HepG2 (cell line): ENCODE data around the gene ABHD3. TPM values are rescaled to one million over a fixed set of nuclear protein-coding genes. Genes with fewer than 3 reads are reported as not detected.
A peak's percentile ranks its signal among the peaks of the same experiment; 100 is the strongest.

ENCODE experiments used
- ATRX ChIP-seq: sonication (generic); formaldehyde crosslinking; IDR thresholded peaks from 2 replicates; pipeline ENCODE4 v1.4.0; 2020; ENCODE audit warnings: missing genetic modification reagents, borderline replicate concordance
- FLYWCH1 ChIP-seq: sonication (generic); formaldehyde crosslinking; IDR thresholded peaks from 2 replicates; pipeline ENCODE4 v1.8.1; 2023; ENCODE audit warnings: mild to moderate bottlenecking, missing genetic modification reagents
- PHB2 ChIP-seq: fragments of 450-650 bp; IDR thresholded peaks from 2 replicates; pipeline ENCODE4 v1.6.1; 2018; ENCODE audit not compliant: partially characterized antibody
- RAD51 ChIP-seq: fragments of 450-650 bp; IDR thresholded peaks from 2 replicates; pipeline ENCODE4 v1.6.1; 2016; ENCODE audit warnings: borderline replicate concordance
- SMAD3 ChIP-seq: sonication (generic); formaldehyde crosslinking; IDR thresholded peaks from 2 replicates; pipeline ENCODE4 v1.4.0; 2020; ENCODE audit warnings: missing genetic modification reagents
- U2AF2 ChIP-seq: fragments of 200-400 bp; formaldehyde crosslinking; IDR thresholded peaks from 2 replicates; pipeline ENCODE4 v1.6.1; 2017; ENCODE audit warnings: low read depth, mild to moderate bottlenecking, low read length
- ZMYM2 ChIP-seq: sonication (generic); formaldehyde crosslinking; IDR thresholded peaks from 2 replicates; pipeline ENCODE4 v1.8.0; 2022; ENCODE audit warnings: mild to moderate bottlenecking, missing genetic modification reagents
- ZNF367 ChIP-seq: sonication (generic); formaldehyde crosslinking; IDR thresholded peaks from 2 replicates; pipeline ENCODE4 v1.4.0; 2020; ENCODE audit warnings: missing genetic modification reagents, borderline replicate concordance
- ZNF431 ChIP-seq: sonication (generic); formaldehyde crosslinking; IDR thresholded peaks from 2 replicates; pipeline ENCODE4 v1.9.0; 2022; ENCODE audit warnings: missing genetic modification reagents, low read depth, mild to moderate bottlenecking, borderline replicate concordance
- ZNF570 ChIP-seq: sonication (generic); formaldehyde crosslinking; IDR thresholded peaks from 2 replicates; pipeline ENCODE4 v1.4.0; 2020; ENCODE audit warnings: mild to moderate bottlenecking, missing genetic modification reagents, borderline replicate concordance
- ZNF572 ChIP-seq: sonication (generic); formaldehyde crosslinking; IDR thresholded peaks from 2 replicates; pipeline ENCODE4 v1.5.1; 2020; ENCODE audit warnings: mild to moderate bottlenecking, missing genetic modification reagents
- ZNF747 ChIP-seq: sonication (generic); formaldehyde crosslinking; IDR thresholded peaks from 2 replicates; pipeline ENCODE4 v1.8.1; 2023; ENCODE audit warnings: missing genetic modification reagents, mild to moderate bottlenecking, borderline replicate concordance
- ZNF768 ChIP-seq: sonication (generic); formaldehyde crosslinking; IDR thresholded peaks from 2 replicates; pipeline ENCODE4 v1.4.0; 2020; ENCODE audit warnings: missing genetic modification reagents
- ZNF772 ChIP-seq: sonication (generic); formaldehyde crosslinking; IDR thresholded peaks from 2 replicates; pipeline ENCODE4 v1.5.0; 2020; ENCODE audit warnings: mild to moderate bottlenecking, missing genetic modification reagents
- ZNF816 ChIP-seq: sonication (generic); formaldehyde crosslinking; IDR thresholded peaks from 2 replicates; pipeline ENCODE4 v1.8.0; 2022; ENCODE audit warnings: missing genetic modification reagents, mild to moderate bottlenecking, borderline replicate concordance
- polyA plus RNA-seq, 8 experiments: library from polyadenylated mRNA; depleted of rRNA in 3 of 8; stranded (reverse) in 7 of 8; unstranded in 1 of 8; fragments of >200 nt; fragmentation: Illumina TruSeq in 4 of 8; extraction: Trizol in 4 of 8; gene quantifications; 2 replicates each; pipeline versions ENCODE4 v1.2.1 to v1.2.3, GENCODE V29; 2011 to 2016; ENCODE audit warnings: low read depth in 4 of 8, missing spikeins in 1 of 8, mixed read lengths in 1 of 8; ENCODE audit not compliant: insufficient read depth in 1 of 8
- total RNA-seq, 5 experiments: library from RNA; depleted of rRNA; stranded (reverse); fragments of >200 nt; fragmentation: Illumina TruSeq; extraction: Trizol; gene quantifications; 2 replicates each; pipeline ENCODE4 v1.2.3, GENCODE V29; 2016; ENCODE audit warnings: low read depth in 1 of 5
- TF ChIP-seq, protein P1 (sequence below): sonication (generic); formaldehyde crosslinking; IDR thresholded peaks from 2 replicates; pipeline ENCODE4 v1.9.0; 2021; ENCODE audit warnings: missing genetic modification reagents, borderline replicate concordance
- TF ChIP-seq, protein P2 (sequence below): sonication (generic); formaldehyde crosslinking; IDR thresholded peaks from 2 replicates; pipeline ENCODE4 v1.4.0; 2020; ENCODE audit warnings: mild to moderate bottlenecking, missing genetic modification reagents
- TF ChIP-seq, protein P3 (sequence below): sonication (generic); formaldehyde crosslinking; IDR thresholded peaks from 2 replicates; pipeline ENCODE4 v1.5.0; 2020; ENCODE audit warnings: mild to moderate bottlenecking, missing genetic modification reagents
- TF ChIP-seq, protein P4 (sequence below): sonication (generic); formaldehyde crosslinking; IDR thresholded peaks from 2 replicates; pipeline ENCODE4 v1.8.0; 2022; ENCODE audit warnings: missing genetic modification reagents, mild to moderate bottlenecking, inconsistent platforms, borderline replicate concordance
- TF ChIP-seq, protein P5 (sequence below): sonication (generic); formaldehyde crosslinking; IDR thresholded peaks from 2 replicates; pipeline ENCODE4 v1.5.1; 2020; ENCODE audit warnings: missing genetic modification reagents, mild to moderate bottlenecking, borderline replicate concordance

Gene ABHD3
- total and polyA plus RNA-seq, 2 of the 13 experiments (the other 11 are each of a cell fraction or from before 2014, with no cell fraction given): 32.1 to 40.2 TPM

- TF ChIP-seq, protein P1, sequence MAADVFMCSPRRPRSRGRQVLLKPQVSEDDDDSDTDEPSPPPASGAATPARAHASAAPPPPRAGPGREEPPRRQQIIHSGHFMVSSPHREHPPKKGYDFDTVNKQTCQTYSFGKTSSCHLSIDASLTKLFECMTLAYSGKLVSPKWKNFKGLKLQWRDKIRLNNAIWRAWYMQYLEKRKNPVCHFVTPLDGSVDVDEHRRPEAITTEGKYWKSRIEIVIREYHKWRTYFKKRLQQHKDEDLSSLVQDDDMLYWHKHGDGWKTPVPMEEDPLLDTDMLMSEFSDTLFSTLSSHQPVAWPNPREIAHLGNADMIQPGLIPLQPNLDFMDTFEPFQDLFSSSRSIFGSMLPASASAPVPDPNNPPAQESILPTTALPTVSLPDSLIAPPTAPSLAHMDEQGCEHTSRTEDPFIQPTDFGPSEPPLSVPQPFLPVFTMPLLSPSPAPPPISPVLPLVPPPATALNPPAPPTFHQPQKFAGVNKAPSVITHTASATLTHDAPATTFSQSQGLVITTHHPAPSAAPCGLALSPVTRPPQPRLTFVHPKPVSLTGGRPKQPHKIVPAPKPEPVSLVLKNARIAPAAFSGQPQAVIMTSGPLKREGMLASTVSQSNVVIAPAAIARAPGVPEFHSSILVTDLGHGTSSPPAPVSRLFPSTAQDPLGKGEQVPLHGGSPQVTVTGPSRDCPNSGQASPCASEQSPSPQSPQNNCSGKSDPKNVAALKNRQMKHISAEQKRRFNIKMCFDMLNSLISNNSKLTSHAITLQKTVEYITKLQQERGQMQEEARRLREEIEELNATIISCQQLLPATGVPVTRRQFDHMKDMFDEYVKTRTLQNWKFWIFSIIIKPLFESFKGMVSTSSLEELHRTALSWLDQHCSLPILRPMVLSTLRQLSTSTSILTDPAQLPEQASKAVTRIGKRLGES (CRISPR knock-in tag): no peak
- no peak; the same call in 1 of the 2 replicates for TF ChIP-seq ZNF431
- 0 out of 2 replicates have a peak, but pooled peaks have one; percentile 42 for TF ChIP-seq ZMYM2
- TF ChIP-seq ZNF367: no peak
- peak; percentile 78; the same call in 1 of the 2 replicates for TF ChIP-seq ZNF772 (CRISPR knock-in tag)
- TF ChIP-seq U2AF2: no peak
- TF ChIP-seq PHB2: no peak
- no peak for TF ChIP-seq ATRX (CRISPR knock-in tag)
- no peak for TF ChIP-seq ZNF768 (CRISPR knock-in tag)
- TF ChIP-seq, protein P2, sequence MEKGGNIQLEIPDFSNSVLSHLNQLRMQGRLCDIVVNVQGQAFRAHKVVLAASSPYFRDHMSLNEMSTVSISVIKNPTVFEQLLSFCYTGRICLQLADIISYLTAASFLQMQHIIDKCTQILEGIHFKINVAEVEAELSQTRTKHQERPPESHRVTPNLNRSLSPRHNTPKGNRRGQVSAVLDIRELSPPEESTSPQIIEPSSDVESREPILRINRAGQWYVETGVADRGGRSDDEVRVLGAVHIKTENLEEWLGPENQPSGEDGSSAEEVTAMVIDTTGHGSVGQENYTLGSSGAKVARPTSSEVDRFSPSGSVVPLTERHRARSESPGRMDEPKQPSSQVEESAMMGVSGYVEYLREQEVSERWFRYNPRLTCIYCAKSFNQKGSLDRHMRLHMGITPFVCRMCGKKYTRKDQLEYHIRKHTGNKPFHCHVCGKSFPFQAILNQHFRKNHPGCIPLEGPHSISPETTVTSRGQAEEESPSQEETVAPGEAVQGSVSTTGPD (CRISPR knock-in tag): peak; percentile 42; the same call in 1 of the 2 replicates
- TF ChIP-seq FLYWCH1: no peak
- TF ChIP-seq ZNF570 (CRISPR knock-in tag): no peak
- 0 out of 2 replicates have a peak, but pooled peaks have one; percentile 49 for TF ChIP-seq ZNF572 (CRISPR knock-in tag)
- TF ChIP-seq ZNF816 (CRISPR knock-in tag): no peak
- TF ChIP-seq, protein P3, sequence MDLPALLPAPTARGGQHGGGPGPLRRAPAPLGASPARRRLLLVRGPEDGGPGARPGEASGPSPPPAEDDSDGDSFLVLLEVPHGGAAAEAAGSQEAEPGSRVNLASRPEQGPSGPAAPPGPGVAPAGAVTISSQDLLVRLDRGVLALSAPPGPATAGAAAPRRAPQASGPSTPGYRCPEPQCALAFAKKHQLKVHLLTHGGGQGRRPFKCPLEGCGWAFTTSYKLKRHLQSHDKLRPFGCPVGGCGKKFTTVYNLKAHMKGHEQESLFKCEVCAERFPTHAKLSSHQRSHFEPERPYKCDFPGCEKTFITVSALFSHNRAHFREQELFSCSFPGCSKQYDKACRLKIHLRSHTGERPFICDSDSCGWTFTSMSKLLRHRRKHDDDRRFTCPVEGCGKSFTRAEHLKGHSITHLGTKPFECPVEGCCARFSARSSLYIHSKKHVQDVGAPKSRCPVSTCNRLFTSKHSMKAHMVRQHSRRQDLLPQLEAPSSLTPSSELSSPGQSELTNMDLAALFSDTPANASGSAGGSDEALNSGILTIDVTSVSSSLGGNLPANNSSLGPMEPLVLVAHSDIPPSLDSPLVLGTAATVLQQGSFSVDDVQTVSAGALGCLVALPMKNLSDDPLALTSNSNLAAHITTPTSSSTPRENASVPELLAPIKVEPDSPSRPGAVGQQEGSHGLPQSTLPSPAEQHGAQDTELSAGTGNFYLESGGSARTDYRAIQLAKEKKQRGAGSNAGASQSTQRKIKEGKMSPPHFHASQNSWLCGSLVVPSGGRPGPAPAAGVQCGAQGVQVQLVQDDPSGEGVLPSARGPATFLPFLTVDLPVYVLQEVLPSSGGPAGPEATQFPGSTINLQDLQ (CRISPR knock-in tag): peak; percentile 83; the same call in 1 of the 2 replicates
- TF ChIP-seq RAD51: no peak
- peak; percentile 61; the same call in 1 of the 2 replicates for TF ChIP-seq SMAD3 (CRISPR knock-in tag)
- peak; percentile 9; the same call in 1 of the 2 replicates for TF ChIP-seq ZNF747 (CRISPR knock-in tag)
- TF ChIP-seq, protein P4, sequence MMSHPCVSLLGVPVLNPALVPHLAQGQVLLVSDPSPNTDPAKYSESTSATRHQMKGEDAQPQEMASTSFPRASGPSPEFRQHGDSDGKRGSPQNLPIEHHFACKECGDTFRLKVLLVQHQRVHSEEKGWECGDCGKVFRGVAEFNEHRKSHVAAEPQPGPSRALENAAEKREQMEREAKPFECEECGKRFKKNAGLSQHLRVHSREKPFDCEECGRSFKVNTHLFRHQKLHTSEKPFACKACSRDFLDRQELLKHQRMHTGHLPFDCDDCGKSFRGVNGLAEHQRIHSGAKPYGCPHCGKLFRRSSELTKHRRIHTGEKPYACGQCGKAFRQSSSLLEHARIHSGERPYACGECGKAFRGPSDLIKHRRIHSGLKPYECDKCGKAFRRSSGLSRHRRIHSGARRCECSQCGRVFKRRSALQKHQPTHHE: peak; percentile 57; the same call in 1 of the 2 replicates
- TF ChIP-seq, protein P5, sequence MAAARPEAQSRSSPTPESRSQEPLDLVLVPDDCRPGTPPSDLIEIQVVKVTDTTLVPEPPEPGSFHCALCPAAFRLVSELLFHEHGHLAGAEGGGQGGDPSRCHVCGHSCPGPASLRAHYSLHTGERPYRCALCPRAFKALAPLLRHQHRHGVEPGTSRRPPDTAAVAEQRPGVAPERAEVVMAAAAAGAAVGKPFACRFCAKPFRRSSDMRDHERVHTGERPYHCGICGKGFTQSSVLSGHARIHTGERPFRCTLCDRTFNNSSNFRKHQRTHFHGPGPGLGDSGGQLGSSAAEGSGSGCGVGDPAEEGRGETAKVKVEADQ (CRISPR knock-in tag): no peak
These were observed at the start of gene ABHD3 (continued) for GRCh38 chr18:21704603-21705364.
